Measurements from ENCODE around the gene GNAL. TPM values are rescaled to one million over a fixed set of nuclear protein-coding genes. Genes with fewer than 3 reads are reported as not detected.

Gene GNAL
- total RNA-seq, 1 donor from 2014 or later: 5.0 TPM

DNA sequence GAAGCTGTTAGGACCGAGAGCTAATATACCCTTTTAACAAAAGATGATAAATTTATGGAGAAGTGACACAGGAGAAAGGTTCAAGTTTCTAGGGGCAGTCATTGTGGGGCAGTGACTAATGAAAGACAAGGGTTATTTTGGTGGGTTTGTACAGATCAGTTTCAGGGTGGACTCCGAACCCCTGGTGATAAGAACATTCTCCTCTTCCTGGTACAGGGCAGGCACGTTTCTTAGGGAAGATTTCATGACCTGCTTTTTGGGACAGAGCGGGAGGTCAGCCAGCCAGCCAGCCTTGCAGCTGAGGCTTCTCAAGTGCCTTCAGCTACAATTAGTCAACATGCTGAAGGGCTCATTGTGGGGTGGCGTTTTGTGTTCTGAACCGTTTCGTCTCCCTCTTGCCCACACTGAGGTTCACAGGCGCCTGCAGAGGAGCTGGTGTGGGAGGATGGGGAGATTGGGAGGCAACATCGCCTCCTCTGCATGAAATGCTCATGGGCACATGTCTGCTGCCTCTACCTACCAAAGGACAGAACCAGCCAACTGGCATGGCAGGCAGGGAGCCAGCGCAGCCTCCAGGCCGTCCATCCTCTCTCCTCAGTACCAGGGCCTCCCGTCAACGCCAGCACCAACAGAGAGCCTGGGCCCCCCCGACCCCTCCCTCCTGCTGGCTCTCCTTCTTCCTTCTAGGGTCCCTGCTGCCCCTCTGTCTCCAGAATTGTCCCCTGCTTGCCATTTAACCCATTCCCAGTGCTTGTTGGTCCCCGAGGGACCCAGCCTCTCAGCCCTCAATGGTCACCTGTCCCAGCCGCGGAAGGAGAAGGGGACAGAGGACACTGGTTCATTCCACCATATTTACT is 171.8 kb downstream of the GNAL start:
- TF ChIP-seq, protein P1, sequence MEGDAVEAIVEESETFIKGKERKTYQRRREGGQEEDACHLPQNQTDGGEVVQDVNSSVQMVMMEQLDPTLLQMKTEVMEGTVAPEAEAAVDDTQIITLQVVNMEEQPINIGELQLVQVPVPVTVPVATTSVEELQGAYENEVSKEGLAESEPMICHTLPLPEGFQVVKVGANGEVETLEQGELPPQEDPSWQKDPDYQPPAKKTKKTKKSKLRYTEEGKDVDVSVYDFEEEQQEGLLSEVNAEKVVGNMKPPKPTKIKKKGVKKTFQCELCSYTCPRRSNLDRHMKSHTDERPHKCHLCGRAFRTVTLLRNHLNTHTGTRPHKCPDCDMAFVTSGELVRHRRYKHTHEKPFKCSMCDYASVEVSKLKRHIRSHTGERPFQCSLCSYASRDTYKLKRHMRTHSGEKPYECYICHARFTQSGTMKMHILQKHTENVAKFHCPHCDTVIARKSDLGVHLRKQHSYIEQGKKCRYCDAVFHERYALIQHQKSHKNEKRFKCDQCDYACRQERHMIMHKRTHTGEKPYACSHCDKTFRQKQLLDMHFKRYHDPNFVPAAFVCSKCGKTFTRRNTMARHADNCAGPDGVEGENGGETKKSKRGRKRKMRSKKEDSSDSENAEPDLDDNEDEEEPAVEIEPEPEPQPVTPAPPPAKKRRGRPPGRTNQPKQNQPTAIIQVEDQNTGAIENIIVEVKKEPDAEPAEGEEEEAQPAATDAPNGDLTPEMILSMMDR (conservative IDR thresholded peaks at IDR 0.05; ENCODE audit: low read depth, low read length): no peak
- no peak for DNase-seq (ENCODE audit: low read depth)
- H3K4me3 ChIP-seq (ENCODE audit: low read depth, low read length): no peak overlapping the region

DNA sequence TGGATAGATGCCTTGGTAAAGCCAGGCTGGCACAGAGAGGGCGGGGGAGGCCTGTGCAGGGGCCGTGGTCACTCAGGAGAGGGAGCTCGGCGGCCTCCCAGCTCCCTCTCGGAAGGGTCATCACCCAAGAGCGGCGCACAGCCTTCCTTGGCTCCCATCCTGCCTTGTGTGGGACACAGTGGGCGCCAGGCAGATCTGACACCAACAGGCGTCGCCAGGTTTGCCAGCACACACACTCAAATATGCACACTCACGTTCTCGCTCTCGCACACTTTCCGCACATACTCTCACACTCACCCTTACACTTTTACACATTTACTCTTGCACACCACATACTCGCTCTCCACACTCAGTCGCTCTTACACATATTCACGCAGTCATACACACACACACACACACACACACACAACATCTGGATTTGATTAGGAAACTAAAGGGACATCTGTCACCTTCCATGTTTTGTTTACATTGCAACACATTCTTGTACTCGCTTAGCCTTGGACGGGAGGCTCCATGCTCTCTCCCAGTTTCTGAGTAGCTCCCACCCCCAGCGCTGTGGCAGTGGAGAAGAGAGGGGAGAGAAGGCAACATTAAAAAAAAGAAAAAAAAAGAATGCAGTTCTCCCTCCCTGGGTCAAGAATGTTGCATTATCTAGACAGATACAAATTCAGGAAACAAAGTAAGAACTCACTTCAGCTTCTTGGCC is 172.7 kb downstream of the GNAL start:
- TF ChIP-seq, protein P1 (conservative IDR thresholded peaks at IDR 0.05; ENCODE audit: low read depth, low read length): no peak
- H3K4me3 ChIP-seq (ENCODE audit: low read depth, low read length): no peak overlapping the region

DNA sequence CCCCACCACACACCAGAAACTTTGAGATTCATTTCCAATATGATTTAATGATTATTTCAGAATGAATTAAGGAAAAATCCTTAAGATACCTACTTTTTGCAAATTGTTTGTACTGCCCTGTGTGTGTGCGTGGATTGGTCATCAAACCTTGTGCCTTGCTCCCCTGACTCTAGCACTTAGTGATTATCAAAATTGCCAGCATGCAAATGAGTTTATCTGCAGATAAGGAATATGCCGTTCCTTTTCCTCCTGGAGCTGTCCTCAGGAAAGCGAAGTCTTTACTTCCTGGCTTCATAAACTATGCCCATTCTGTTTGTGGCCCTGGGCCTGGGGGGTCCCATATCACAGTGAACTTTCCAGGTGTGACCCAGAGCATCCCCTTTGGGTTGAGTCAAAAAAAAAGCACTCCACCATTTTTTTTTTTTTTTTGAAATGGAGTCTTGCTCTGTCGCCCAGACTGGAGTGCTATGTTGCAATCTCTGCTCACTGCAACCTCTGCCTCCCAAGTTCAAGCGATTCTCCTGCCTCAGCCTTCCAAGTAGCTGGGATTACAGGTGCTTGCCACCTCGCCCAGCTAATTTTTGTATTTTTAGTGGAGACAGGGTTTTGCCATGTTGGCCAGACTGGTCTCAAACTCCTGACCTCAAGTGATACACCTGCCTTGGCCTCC is 173.5 kb downstream of the GNAL start:
- TF ChIP-seq, protein P1 (conservative IDR thresholded peaks at IDR 0.05; ENCODE audit: low read depth, low read length): no peak

More for the DNA sequence above, 172.7 kb downstream of the GNAL start:
- DNase-seq (ENCODE audit: low read depth): no peak

DNA sequence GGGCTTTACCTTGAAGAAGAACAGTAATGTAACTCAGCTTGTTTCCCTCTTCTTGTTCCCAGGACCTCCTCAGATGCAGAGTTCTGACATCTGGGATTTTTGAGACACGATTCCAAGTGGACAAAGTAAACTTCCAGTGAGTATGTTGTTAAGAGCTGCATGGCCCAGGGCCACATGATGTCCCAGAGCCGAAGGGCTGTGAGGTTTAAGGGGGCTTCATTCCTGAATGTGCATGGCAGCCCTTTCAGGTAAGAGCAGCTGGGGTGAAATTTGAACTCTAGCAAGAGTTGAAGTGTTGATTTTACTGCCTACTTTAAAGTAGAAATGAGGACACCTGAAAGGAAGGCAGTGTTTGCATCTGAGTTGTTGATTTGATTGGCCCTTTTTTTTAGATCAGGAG is 175.4 kb downstream of the GNAL start:
- DNase-seq (ENCODE audit: low read depth): no peak
- no peak overlapping the region for H3K4me3 ChIP-seq (ENCODE audit: low read depth, low read length)
- TF ChIP-seq, protein P1 (conservative IDR thresholded peaks at IDR 0.05; ENCODE audit: low read depth, low read length): no peak

More for the DNA sequence above, 173.5 kb downstream of the GNAL start:
- no peak overlapping the region for H3K4me3 ChIP-seq (ENCODE audit: low read depth, low read length)
- no peak for DNase-seq (ENCODE audit: low read depth)

DNA sequence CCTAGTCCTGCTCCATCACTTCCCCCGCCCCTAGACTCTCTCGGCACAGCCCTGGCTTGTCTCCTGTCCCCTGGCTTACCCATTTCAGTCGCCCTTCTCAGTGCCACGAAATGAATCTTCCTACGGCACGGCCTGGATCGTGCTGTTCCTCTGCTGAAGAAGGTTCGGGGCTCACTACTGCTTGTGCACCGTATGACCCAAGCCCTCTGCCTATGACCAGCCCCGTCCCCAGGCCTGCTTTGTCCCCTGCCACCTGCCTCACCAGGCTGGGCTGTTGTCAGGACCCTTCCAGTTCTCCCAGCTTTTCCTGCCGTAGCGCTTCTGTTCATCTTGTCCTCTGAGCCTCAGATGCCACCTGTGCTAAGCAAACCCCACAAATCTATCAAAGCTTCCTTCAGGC is 176.0 kb downstream of the GNAL start:
- no peak for DNase-seq (ENCODE audit: low read depth)
- no peak overlapping the region for H3K4me3 ChIP-seq (ENCODE audit: low read depth, low read length)
- TF ChIP-seq, protein P1 (conservative IDR thresholded peaks at IDR 0.05; ENCODE audit: low read depth, low read length): no peak

DNA sequence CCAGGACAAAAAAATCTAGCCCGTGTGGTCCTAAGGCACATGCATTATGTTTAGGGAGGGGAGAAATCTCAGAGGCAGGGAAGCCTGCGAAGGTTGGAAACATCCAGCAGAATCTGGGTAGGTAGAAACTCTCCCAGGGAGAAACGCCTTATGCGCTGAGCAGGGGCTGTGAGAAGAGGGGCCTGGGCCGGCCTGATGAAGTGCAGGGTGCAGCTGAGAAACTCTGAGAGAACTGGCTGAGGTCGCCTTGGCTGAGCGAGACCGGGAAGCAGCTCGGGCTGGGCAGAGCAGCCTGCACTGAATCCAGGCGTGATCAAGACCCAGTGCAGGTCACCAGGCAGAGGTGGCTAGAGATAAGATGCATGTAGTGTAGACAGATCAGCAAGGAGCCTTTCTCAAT is 177.3 kb downstream of the GNAL start:
- no peak overlapping the region for H3K4me3 ChIP-seq (ENCODE audit: low read depth, low read length)
- DNase-seq (ENCODE audit: low read depth): no peak
- TF ChIP-seq, protein P1 (conservative IDR thresholded peaks at IDR 0.05; ENCODE audit: low read depth, low read length): no peak

Data from epithelial cell of proximal tubule (primary cell).